ENCODE data around the gene GPATCH2. TPM values are rescaled to one million over a fixed set of nuclear protein-coding genes. Genes with fewer than 3 reads are reported as not detected.

GPATCH2 gene
- total and polyA plus RNA-seq, 10 of the 15 experiments (the other 5 are each of a cell fraction or from before 2014, with no cell fraction given) = 3.2 to 12.2 (median 5.4) TPM

DNA sequence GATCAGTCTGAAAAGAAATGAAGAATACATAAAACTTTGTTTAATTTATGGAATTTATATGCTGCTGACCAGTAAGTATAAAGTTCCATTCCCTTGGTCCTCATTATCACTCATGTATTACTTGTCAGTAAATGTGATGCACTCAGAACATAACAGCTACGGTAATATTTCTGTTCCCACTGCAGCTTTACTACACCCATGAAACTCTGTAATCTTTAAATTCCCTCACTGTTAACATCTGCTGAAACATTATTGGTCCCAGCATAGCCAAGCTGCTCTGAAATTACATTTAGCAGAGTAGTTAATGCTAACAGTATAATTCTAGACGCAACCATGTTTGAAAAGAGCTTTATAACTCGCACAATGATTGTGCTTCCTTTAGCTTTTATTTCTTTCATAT is 238.4 kb downstream of the GPATCH2 start (continued):
- TF ChIP-seq, protein P1, sequence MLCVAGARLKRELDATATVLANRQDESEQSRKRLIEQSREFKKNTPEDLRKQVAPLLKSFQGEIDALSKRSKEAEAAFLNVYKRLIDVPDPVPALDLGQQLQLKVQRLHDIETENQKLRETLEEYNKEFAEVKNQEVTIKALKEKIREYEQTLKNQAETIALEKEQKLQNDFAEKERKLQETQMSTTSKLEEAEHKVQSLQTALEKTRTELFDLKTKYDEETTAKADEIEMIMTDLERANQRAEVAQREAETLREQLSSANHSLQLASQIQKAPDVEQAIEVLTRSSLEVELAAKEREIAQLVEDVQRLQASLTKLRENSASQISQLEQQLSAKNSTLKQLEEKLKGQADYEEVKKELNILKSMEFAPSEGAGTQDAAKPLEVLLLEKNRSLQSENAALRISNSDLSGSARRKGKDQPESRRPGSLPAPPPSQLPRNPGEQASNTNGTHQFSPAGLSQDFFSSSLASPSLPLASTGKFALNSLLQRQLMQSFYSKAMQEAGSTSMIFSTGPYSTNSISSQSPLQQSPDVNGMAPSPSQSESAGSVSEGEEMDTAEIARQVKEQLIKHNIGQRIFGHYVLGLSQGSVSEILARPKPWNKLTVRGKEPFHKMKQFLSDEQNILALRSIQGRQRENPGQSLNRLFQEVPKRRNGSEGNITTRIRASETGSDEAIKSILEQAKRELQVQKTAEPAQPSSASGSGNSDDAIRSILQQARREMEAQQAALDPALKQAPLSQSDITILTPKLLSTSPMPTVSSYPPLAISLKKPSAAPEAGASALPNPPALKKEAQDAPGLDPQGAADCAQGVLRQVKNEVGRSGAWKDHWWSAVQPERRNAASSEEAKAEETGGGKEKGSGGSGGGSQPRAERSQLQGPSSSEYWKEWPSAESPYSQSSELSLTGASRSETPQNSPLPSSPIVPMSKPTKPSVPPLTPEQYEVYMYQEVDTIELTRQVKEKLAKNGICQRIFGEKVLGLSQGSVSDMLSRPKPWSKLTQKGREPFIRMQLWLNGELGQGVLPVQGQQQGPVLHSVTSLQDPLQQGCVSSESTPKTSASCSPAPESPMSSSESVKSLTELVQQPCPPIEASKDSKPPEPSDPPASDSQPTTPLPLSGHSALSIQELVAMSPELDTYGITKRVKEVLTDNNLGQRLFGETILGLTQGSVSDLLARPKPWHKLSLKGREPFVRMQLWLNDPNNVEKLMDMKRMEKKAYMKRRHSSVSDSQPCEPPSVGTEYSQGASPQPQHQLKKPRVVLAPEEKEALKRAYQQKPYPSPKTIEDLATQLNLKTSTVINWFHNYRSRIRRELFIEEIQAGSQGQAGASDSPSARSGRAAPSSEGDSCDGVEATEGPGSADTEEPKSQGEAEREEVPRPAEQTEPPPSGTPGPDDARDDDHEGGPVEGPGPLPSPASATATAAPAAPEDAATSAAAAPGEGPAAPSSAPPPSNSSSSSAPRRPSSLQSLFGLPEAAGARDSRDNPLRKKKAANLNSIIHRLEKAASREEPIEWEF (IDR thresholded peaks at IDR 0.05; ENCODE audit: insufficient replicate concordance, low read depth, low read length) = no peak
- TF ChIP-seq SPI1 (IDR thresholded peaks at IDR 0.05; ENCODE audit: borderline replicate concordance, insufficient read depth, low read depth, low read length) (no peak), CBX3 (IDR thresholded peaks at IDR 0.05; ENCODE audit: borderline replicate concordance, low read depth) (no peak), SMAD5 (IDR thresholded peaks at IDR 0.05; ENCODE audit: low read depth) (no peak), SMAD1 (IDR thresholded peaks at IDR 0.05; ENCODE audit: low read depth, partially characterized antibody) (no peak)

DNA sequence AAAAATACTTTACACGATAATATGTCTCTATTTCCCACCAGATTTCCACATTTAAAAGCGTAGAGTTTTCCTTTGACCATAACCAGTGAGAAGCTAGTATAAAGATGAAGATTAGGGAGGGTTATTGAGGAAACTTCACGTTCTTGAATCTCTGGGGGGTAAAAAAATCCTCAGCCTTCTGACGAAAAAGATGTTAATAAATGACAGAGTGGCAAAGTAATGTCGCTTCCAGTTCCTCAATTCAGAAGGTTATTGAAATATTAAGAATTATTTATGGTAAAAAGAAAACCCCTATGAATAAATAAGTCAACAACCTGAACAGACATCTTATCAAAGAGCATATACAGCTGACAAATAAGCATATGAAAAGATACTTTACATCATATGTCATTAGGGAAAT is 241.0 kb downstream of the GPATCH2 start:
- no peaks in the 10 kb centered on the region for H3K79me2 ChIP-seq (ENCODE audit: control insufficient read depth, insufficient read depth, low read length)
- no peaks in the 10 kb centered on the region for H3K9me3 ChIP-seq (replicated peaks; ENCODE audit: control insufficient read depth, insufficient read depth, low read length)
- no TSS peak for BruUV-seq (replicated peaks)
- in situ Hi-C loops (cut with MboI) (no loop called here), intact Hi-C loops (cut with micrococcal nuclease; ENCODE audit: unreplicated experiment) (no loop called here)
- DNase-seq (ENCODE audit: low read depth, low spot score) = no peak
- ChIA-PET RAD21 (ENCODE audit: unreplicated experiment) (no interaction called here), CTCF (no interaction called here), POLR2A (no interaction called here), SMC1A (ENCODE audit: uncharacterized antibody, unreplicated experiment) (no interaction called here)
- H3K9ac ChIP-seq (ENCODE audit: control insufficient read depth, insufficient read depth, low read length) = no peak overlapping the region
- H3K4me1 ChIP-seq (ENCODE audit: control insufficient read depth, insufficient read depth, low read length) = no peaks in the 10 kb centered on the region
- FAIRE-seq = no peak
- no peaks in the 10 kb centered on the region for H3K27me3 ChIP-seq (replicated peaks in 1 of 2; ENCODE audit: control insufficient read depth in 2 of 2, insufficient read depth in 2 of 2, low read length in 1 of 2)
- no peak overlapping the region for H3K4me2 ChIP-seq (ENCODE audit: control insufficient read depth, insufficient read depth)
- H3K4me3 ChIP-seq = no peak overlapping the region
- H3K36me3 ChIP-seq (ENCODE audit: control insufficient read depth in 2 of 2, insufficient read depth in 2 of 2, low read length in 1 of 2) = no peaks in the 10 kb centered on the region
- H4K20me1 ChIP-seq (ENCODE audit: control insufficient read depth, insufficient read depth) = no peaks in the 10 kb centered on the region
- no peak overlapping the region for H3K27ac ChIP-seq (ENCODE audit: control insufficient read depth, insufficient read depth)
- no peak; the same call in 2 of the 3 replicates for ATAC-seq
- 14% methylated on average over 5 of the region's 5 CpGs for WGBS (ENCODE audit: insufficient coverage, insufficient replicate concordance, low lambda C conversion rate, missing lambda C conversion rate)
- no peak overlapping the region for H2AFZ ChIP-seq (ENCODE audit: control insufficient read depth, low read depth, low read length)
- TF ChIP-seq, protein P2, sequence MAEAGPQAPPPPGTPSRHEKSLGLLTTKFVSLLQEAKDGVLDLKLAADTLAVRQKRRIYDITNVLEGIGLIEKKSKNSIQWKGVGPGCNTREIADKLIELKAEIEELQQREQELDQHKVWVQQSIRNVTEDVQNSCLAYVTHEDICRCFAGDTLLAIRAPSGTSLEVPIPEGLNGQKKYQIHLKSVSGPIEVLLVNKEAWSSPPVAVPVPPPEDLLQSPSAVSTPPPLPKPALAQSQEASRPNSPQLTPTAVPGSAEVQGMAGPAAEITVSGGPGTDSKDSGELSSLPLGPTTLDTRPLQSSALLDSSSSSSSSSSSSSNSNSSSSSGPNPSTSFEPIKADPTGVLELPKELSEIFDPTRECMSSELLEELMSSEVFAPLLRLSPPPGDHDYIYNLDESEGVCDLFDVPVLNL (IDR thresholded peaks at IDR 0.05; ENCODE audit: low read depth, low read length) = no peak
- TF ChIP-seq, protein P3, sequence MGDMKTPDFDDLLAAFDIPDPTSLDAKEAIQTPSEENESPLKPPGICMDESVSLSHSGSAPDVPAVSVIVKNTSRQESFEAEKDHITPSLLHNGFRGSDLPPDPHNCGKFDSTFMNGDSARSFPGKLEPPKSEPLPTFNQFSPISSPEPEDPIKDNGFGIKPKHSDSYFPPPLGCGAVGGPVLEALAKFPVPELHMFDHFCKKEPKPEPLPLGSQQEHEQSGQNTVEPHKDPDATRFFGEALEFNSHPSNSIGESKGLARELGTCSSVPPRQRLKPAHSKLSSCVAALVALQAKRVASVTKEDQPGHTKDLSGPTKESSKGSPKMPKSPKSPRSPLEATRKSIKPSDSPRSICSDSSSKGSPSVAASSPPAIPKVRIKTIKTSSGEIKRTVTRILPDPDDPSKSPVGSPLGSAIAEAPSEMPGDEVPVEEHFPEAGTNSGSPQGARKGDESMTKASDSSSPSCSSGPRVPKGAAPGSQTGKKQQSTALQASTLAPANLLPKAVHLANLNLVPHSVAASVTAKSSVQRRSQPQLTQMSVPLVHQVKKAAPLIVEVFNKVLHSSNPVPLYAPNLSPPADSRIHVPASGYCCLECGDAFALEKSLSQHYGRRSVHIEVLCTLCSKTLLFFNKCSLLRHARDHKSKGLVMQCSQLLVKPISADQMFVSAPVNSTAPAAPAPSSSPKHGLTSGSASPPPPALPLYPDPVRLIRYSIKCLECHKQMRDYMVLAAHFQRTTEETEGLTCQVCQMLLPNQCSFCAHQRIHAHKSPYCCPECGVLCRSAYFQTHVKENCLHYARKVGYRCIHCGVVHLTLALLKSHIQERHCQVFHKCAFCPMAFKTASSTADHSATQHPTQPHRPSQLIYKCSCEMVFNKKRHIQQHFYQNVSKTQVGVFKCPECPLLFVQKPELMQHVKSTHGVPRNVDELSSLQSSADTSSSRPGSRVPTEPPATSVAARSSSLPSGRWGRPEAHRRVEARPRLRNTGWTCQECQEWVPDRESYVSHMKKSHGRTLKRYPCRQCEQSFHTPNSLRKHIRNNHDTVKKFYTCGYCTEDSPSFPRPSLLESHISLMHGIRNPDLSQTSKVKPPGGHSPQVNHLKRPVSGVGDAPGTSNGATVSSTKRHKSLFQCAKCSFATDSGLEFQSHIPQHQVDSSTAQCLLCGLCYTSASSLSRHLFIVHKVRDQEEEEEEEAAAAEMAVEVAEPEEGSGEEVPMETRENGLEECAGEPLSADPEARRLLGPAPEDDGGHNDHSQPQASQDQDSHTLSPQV (IDR thresholded peaks at IDR 0.05) = no peak
- TF ChIP-seq, protein P4, sequence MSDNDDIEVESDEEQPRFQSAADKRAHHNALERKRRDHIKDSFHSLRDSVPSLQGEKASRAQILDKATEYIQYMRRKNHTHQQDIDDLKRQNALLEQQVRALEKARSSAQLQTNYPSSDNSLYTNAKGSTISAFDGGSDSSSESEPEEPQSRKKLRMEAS (IDR thresholded peaks at IDR 0.05; ENCODE audit: low read depth, low read length) = no peak
- no peak for TF ChIP-seq TCF12 (IDR thresholded peaks at IDR 0.05; ENCODE audit: low read depth, low read length)

All from GM12878 (cell line).